ENCODE measurements around the gene PLEKHO1. TPM values are rescaled to one million over a fixed set of nuclear protein-coding genes. Genes with fewer than 3 reads are reported as not detected.

Gene PLEKHO1, protein sequence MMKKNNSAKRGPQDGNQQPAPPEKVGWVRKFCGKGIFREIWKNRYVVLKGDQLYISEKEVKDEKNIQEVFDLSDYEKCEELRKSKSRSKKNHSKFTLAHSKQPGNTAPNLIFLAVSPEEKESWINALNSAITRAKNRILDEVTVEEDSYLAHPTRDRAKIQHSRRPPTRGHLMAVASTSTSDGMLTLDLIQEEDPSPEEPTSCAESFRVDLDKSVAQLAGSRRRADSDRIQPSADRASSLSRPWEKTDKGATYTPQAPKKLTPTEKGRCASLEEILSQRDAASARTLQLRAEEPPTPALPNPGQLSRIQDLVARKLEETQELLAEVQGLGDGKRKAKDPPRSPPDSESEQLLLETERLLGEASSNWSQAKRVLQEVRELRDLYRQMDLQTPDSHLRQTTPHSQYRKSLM
- 33.9 TPM for total RNA-seq

DNA sequence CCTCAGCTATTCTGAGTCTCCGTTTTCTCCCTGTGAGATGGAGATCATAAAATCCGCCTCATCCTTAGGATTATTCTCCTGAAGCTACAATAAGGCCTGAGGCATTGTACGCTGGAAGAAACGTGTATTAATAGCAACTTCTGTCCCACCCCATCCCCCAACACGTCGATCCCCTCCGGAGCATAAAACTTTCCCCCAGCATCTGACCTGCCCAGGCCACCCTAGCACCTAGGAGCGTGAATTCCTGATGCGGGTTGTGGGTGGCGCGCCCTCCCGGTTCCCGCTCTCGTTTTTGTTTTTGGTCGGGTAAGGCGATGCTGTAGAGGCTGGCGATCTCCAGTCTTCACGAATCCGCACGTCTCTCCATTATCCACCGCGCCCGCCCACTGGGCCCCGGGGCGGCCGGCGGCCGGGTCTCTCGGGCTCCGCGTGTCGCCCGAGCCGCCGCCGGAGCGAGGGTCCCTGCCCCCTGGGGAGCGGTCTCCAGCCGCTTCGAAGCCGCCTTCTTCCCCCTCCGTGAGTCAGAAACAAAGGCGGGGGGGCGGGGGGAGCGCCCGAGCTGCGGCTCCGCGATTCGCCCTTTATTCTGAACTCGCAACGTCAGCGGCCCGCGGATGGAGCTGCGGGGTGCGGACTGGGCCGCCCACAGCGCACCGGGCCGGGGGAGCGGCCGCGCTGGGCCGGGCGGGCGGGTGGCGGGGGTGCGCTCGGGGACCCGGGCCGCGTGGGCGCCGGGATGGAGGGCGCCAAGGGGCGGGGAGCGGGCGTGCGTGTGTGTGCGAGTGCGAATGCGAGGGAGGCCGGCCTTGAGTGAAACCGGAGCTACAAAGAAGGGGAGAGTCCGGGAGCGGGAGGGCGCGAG is at the start of gene PLEKHO1:
TSS of gene PLEKHO1 (plus strand) at position 646 of the 862 bp plus-strand sequence. CDS start 342 bp downstream, outside the sequence.
- TF ChIP-seq CTCF (IDR thresholded peaks at IDR 0.05) (no peak), POLR2A (IDR thresholded peaks at IDR 0.05) (peak in 1 of 2 donors; percentile 72), POLR2AphosphoS5 (IDR thresholded peaks at IDR 0.05; ENCODE audit: insufficient read depth in 1 of 2, low read depth in 1 of 2) (peak; percentile 38 to 73)
- DNase-seq (ENCODE audit: extremely low spot score in 2 of 2) = peak in 1 of 2 donors; percentile 72
- intact Hi-C loops (cut with DNase I) = no loop called here
- Histone ChIP-seq H3K9me3 (no peaks in the 10 kb centered on the region), H3K27me3 (no peaks in the 10 kb centered on the region), H3K4me3 (peak within 1 kb of the TSS; percentile 86), H3K36me3 (peaks cover 0 to 6% of the 10 kb centered on the region in 2 donors), H3K4me1 (peaks cover 47% of the 10 kb centered on the region), H3K27ac (peak within 1 kb of the TSS; percentile 96)

DNA sequence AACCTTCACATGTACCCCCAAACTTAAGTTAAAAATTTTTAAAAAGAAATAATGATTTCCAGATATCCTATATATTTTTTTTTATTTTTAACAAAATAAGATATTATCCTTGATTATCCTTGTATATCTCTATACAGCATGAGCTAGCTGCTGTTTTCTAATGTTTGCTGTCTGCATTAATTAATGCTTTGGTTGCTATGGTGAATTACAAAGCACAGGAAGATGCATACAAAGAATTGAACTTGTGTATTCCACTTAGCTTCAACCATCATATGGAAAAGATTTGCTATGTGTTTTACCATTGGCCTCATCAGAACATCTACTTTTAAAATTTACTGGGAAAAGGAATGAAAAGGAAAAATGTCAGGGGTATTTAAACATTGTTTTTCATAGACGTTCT is 46.7 kb upstream of the PLEKHO1 start:
- peaks cover 0 to 16% of the 10 kb centered on the region in 2 donors for H3K36me3 ChIP-seq
- no peaks in the 10 kb centered on the region for H3K4me1 ChIP-seq
- no peak overlapping the region for H3K27ac ChIP-seq
- intact Hi-C loops (cut with DNase I) = no loop called here
- H3K4me3 ChIP-seq = no peak overlapping the region
- no peak for TF ChIP-seq POLR2A (IDR thresholded peaks at IDR 0.05)
- H3K27me3 ChIP-seq = no peaks in the 10 kb centered on the region
- no peak for DNase-seq (ENCODE audit: extremely low spot score in 2 of 2)
- H3K9me3 ChIP-seq = no peaks in the 10 kb centered on the region

DNA sequence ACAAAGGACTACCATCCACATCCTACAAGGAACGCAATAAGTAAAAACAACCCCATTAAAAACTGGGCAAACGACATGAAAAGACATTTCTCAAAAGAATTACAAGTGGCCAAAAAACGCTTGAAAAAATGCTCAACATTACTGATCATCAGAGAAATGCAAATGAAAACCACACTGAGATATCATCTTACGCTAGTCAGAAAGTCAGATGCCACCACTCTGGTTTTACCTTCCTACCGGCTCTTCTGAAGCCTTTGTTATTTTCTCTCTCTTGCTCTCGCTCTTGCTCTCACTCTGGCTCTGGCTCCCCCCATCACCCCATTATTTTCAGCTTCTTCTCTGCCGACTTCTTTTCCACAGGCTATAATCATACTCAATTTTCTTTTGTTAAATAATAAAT is 43.4 kb upstream of the PLEKHO1 start:
- no peak for DNase-seq (ENCODE audit: extremely low spot score in 2 of 2)
- intact Hi-C loops (cut with DNase I) = no loop called here
- no peaks in the 10 kb centered on the region for H3K4me1 ChIP-seq
- no peaks in the 10 kb centered on the region for H3K27me3 ChIP-seq
- no peaks in the 10 kb centered on the region for H3K9me3 ChIP-seq
- no peak overlapping the region for H3K27ac ChIP-seq
- no peak overlapping the region for H3K4me3 ChIP-seq
- TF ChIP-seq POLR2A (IDR thresholded peaks at IDR 0.05) (no peak), CTCF (IDR thresholded peaks at IDR 0.05) (no peak), POLR2AphosphoS5 (IDR thresholded peaks at IDR 0.05; ENCODE audit: insufficient read depth in 1 of 2, low read depth in 1 of 2) (no peak)
- H3K36me3 ChIP-seq = no peaks in the 10 kb centered on the region

DNA sequence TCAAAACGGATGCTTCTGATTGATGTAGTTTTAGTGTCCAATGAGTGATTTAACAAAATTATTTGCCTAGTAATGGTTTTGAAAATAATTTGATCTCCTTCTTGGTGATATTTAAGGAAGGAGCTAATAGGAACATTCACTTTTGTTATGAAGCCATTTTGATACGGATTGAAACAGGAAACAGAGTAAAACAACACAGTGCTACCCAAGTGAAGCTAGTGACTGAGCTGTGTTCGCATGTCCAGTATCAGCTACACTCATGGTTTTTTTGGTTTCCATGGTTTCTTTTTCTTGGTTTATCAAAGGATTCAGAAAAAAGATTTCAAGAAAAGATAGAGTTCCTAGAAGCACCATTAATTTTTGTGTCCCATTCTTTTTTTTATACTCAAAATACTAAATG is 40.1 kb upstream of the PLEKHO1 start:
- no peak for TF ChIP-seq CTCF (IDR thresholded peaks at IDR 0.05)
- no peak for TF ChIP-seq POLR2AphosphoS5 (IDR thresholded peaks at IDR 0.05; ENCODE audit: insufficient read depth in 1 of 2, low read depth in 1 of 2)
- TF ChIP-seq POLR2A (IDR thresholded peaks at IDR 0.05) = no peak
- Histone ChIP-seq H3K9me3 (no peaks in the 10 kb centered on the region), H3K4me3 (no peak overlapping the region), H3K4me1 (no peaks in the 10 kb centered on the region), H3K27ac (no peak overlapping the region), H3K36me3 (peaks cover 0 to 10% of the 10 kb centered on the region in 2 donors), H3K27me3 (no peaks in the 10 kb centered on the region)
- intact Hi-C loops (cut with DNase I) = no loop called here
- no peak for DNase-seq (ENCODE audit: extremely low spot score in 2 of 2)

DNA sequence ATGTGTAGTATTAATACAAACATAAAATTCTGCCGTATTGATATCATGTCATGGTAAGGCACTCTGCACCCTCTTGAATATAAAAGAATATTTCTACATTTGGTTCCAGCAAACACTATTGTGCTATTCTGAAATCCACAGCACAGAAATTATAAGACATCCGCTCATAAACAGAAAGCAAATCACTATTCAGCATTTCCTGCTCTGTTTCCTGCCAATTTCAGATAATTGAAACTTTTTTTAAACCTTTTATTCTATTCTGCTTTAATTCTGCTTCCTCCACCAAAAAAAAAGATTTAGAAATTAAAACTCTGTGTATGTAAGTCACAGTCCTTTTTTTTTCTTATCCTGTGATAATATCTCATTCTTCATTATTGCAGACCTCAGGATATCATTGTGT is 39.6 kb upstream of the PLEKHO1 start:
- Histone ChIP-seq H3K9me3 (peaks cover under 1% of the 10 kb centered on the region), H3K27ac (no peak overlapping the region), H3K4me3 (no peak overlapping the region), H3K36me3 (peaks cover 0 to 10% of the 10 kb centered on the region in 2 donors), H3K27me3 (no peaks in the 10 kb centered on the region), H3K4me1 (no peaks in the 10 kb centered on the region)
- intact Hi-C loops (cut with DNase I) = no loop called here
- TF ChIP-seq POLR2AphosphoS5 (IDR thresholded peaks at IDR 0.05; ENCODE audit: insufficient read depth in 1 of 2, low read depth in 1 of 2) (no peak), POLR2A (IDR thresholded peaks at IDR 0.05) (no peak), CTCF (IDR thresholded peaks at IDR 0.05) (no peak)
- no peak for DNase-seq (ENCODE audit: extremely low spot score in 2 of 2)
